A673 (cell line): Measurements from ENCODE around the gene OR2AE1.

Experiments
- CTCF ChIP-seq: fragments of 300-800, 200-600 bp; sonication (generic); conservative IDR thresholded peaks from 2 replicates; pipeline ENCODE4 v1.5.1; 2017; ENCODE audit warnings: low read depth, mild to moderate bottlenecking, antibody characterized with exemption, low read length, moderate library complexity, mixed read lengths
- EZH2 ChIP-seq: fragments of 200-600 bp; sonication (generic); IDR thresholded peaks from 2 replicates; pipeline ENCODE4 v1.6.1; 2017; ENCODE audit warnings: borderline replicate concordance, low read depth, mild to moderate bottlenecking, mixed read lengths, antibody characterized with exemption, low read length; ENCODE audit not compliant: poor library complexity, severe bottlenecking

- TF ChIP-seq CTCF (no peak), EZH2 (no peak)
These were observed 22.0 kb upstream of the OR2AE1 start for GRCh38 chr7:99898836-99899235.
